H1 (cell line): ENCODE measurements around the gene FAM81A. TPM values are rescaled to one million over a fixed set of nuclear protein-coding genes. Genes with fewer than 3 reads are reported as not detected.

Experiments
- CTCF ChIA-PET: fragments of 300-600 bp; sonication (Branson Sonifier 250); formaldehyde crosslinking; loops from one replicate; lab custom pipeline; 2021; ENCODE audit not compliant: partially characterized antibody; lab: Charles Lee
- POLR2A ChIA-PET: fragments of 300-600 bp; sonication (Branson Sonifier 250); formaldehyde crosslinking; loops from one replicate; lab custom pipeline; 2021; ENCODE audit warnings: inconsistent platforms; ENCODE audit not compliant: partially characterized antibody; lab: Charles Lee
- DNase-seq, 2 experiments: peaks; one replicate each; pipeline versions ENCODE4 v3.0.0 to v3.0.0-alpha.2; 2010 to 2022; ENCODE audit warnings: low spot score in 2 of 2, low read depth in 1 of 2, mixed read lengths in 1 of 2
- FAIRE-seq: peaks from 2 replicates; lab custom pipeline; 2011; peaks lifted over from hg19 to GRCh38; lab: Jason Lieb, UNC
- H2AFZ ChIP-seq: 2 replicates; pipeline ENCODE4 v1.8.1; 2012; ENCODE audit warnings: low read length, inconsistent platforms
- H2AK5ac ChIP-seq: 2 replicates; pipeline ENCODE4 v1.6.1; 2013; ENCODE audit warnings: low read depth, low read length
- H2BK120ac ChIP-seq: replicated peaks from 2 replicates; pipeline ENCODE3; 2013; ENCODE audit warnings: low read depth, low read length, inconsistent platforms
- H2BK12ac ChIP-seq: 2 replicates; pipeline ENCODE4 v1.6.1; 2013; ENCODE audit warnings: low read depth, low read length
- H2BK15ac ChIP-seq: 2 replicates; pipeline ENCODE4 v1.6.1; 2013; ENCODE audit warnings: low read length
- H2BK20ac ChIP-seq: 2 replicates; pipeline ENCODE4 v1.6.1; 2013; ENCODE audit warnings: low read length
- H2BK5ac ChIP-seq: 2 replicates; pipeline ENCODE4 v1.6.1; 2013; ENCODE audit warnings: low read depth, low read length
- H3K14ac ChIP-seq: 2 replicates; pipeline ENCODE4 v1.6.1; 2013; ENCODE audit warnings: inconsistent platforms; ENCODE audit not compliant: insufficient read length
- H3K18ac ChIP-seq: 2 replicates; pipeline ENCODE4 v1.6.1; 2013; ENCODE audit warnings: low read length; ENCODE audit errors: extremely low read depth
- H3K23ac ChIP-seq: 2 replicates; pipeline ENCODE4 v1.6.1; 2013; ENCODE audit warnings: inconsistent platforms; ENCODE audit not compliant: insufficient read length
- H3K23me2 ChIP-seq: 2 replicates; pipeline ENCODE4 v1.6.1; 2013; ENCODE audit warnings: low read depth, low read length
- H3K27ac ChIP-seq: 2 replicates; pipeline ENCODE4 v1.6.1; 2011; ENCODE audit warnings: low read depth, low read length, inconsistent platforms
- H3K27me3 ChIP-seq, 4 experiments: replicated peaks in 1 of 4; 1 replicate in 1 of 4; 2 replicates in 3 of 4; pipeline versions ENCODE4 v1.6.1 to v1.8.1; 2011 to 2013; ENCODE audit warnings: low read length in 3 of 4, mild to moderate bottlenecking in 3 of 4, inconsistent platforms in 2 of 4, mixed read lengths in 2 of 4, moderate library complexity in 1 of 4; ENCODE audit not compliant: control insufficient read depth in 3 of 4, insufficient read depth in 3 of 4; ENCODE audit errors: extremely low read depth in 1 of 4
- H3K36me3 ChIP-seq, 4 experiments: 2 replicates each; pipeline versions ENCODE4 v1.6.1 to v1.8.1; 2011 to 2013; ENCODE audit warnings: mild to moderate bottlenecking in 4 of 4, low read length in 3 of 4, moderate library complexity in 2 of 4, control low read depth in 1 of 4, inconsistent platforms in 1 of 4; ENCODE audit not compliant: insufficient read depth in 4 of 4, control insufficient read depth in 2 of 4
- H3K4ac ChIP-seq: replicated peaks from 2 replicates; pipeline ENCODE3; 2013; ENCODE audit warnings: low read length, low read depth, mixed read lengths, inconsistent platforms; ENCODE audit not compliant: insufficient read length
- H3K4me1 ChIP-seq, 4 experiments: replicated peaks in 1 of 4; 1 replicate in 1 of 4; 2 replicates in 3 of 4; pipeline versions ENCODE4 v1.6.1 to v1.8.1; 2011 to 2013; ENCODE audit warnings: low read length in 3 of 4, inconsistent platforms in 2 of 4, mixed read lengths in 1 of 4; ENCODE audit not compliant: insufficient read depth in 4 of 4, control insufficient read depth in 3 of 4
- H3K4me2 ChIP-seq, 2 experiments: 2 replicates each; pipeline versions ENCODE4 v1.6.1 to v1.8.1; 2011 to 2013; ENCODE audit warnings: low read depth in 2 of 2, low read length in 2 of 2, control low read depth in 1 of 2, inconsistent platforms in 1 of 2, mild to moderate bottlenecking in 1 of 2; ENCODE audit not compliant: insufficient read depth in 1 of 2
- H3K4me3 ChIP-seq, 4 experiments: fragments of 200-600, 300-600 bp in 1 of 4; sonication (generic), shearing (Covaris generic), sonication (Bioruptor Twin) in 1 of 4; 2 replicates each; pipeline versions ENCODE4 v1.5.1 to v1.8.1; 2011 to 2016; ENCODE audit warnings: low read length in 4 of 4, low read depth in 3 of 4, control low read depth in 2 of 4, inconsistent platforms in 2 of 4, mild to moderate bottlenecking in 2 of 4, mixed read lengths in 1 of 4, moderate library complexity in 1 of 4; ENCODE audit not compliant: insufficient read depth in 2 of 4; ENCODE audit errors: extremely low read depth in 1 of 4
- H3K56ac ChIP-seq: replicated peaks from 2 replicates; pipeline ENCODE3; 2013; ENCODE audit warnings: low read depth, mild to moderate bottlenecking, mixed read lengths, low read length, inconsistent platforms; ENCODE audit not compliant: insufficient read length
- H3K79me1 ChIP-seq: 2 replicates; pipeline ENCODE4 v1.6.1; 2013; ENCODE audit warnings: low read depth, low read length, control low read depth
- H3K79me2 ChIP-seq, 2 experiments: 2 replicates each; pipeline versions ENCODE4 v1.6.1 to v1.8.1; 2012 to 2013; ENCODE audit warnings: low read length in 2 of 2, mild to moderate bottlenecking in 2 of 2, inconsistent platforms in 1 of 2; ENCODE audit not compliant: insufficient read depth in 2 of 2, control insufficient read depth in 1 of 2
- H3K9ac ChIP-seq, 4 experiments: replicated peaks in 1 of 4; 1 replicate in 1 of 4; 2 replicates in 3 of 4; pipeline versions ENCODE4 v1.6.1 to v1.8.1; 2011 to 2013; ENCODE audit warnings: low read depth in 3 of 4, low read length in 3 of 4, control low read depth in 2 of 4, mild to moderate bottlenecking in 2 of 4, moderate library complexity in 2 of 4, inconsistent platforms in 1 of 4; ENCODE audit errors: extremely low read depth in 1 of 4
- H3K9me3 ChIP-seq, 2 experiments: 2 replicates each; pipeline versions ENCODE4 v1.6.1 to v1.8.1; 2012 to 2013; ENCODE audit warnings: mild to moderate bottlenecking in 2 of 2, moderate library complexity in 2 of 2, control low read depth in 1 of 2, inconsistent platforms in 1 of 2, low read depth in 1 of 2, low read length in 1 of 2, mixed read lengths in 1 of 2; ENCODE audit not compliant: insufficient read depth in 2 of 2
- H4K20me1 ChIP-seq, 2 experiments: replicated peaks in 1 of 2; 2 replicates each; pipeline versions ENCODE3 to v1.8.1; 2011 to 2013; ENCODE audit warnings: inconsistent platforms in 2 of 2, low read length in 2 of 2, mild to moderate bottlenecking in 1 of 2; ENCODE audit not compliant: insufficient read depth in 2 of 2, control insufficient read depth in 1 of 2
- H4K5ac ChIP-seq: 2 replicates; pipeline ENCODE4 v1.6.1; 2013; ENCODE audit warnings: low read length, low read depth, mixed read lengths, inconsistent platforms; ENCODE audit not compliant: insufficient read length
- H4K8ac ChIP-seq: 2 replicates; pipeline ENCODE4 v1.8.0; 2013; ENCODE audit warnings: mild to moderate bottlenecking, moderate library complexity, low read length, inconsistent platforms; ENCODE audit not compliant: insufficient read depth; ENCODE audit errors: extremely low read depth
- H4K91ac ChIP-seq: replicated peaks from 2 replicates; pipeline ENCODE3; 2013; ENCODE audit warnings: low read length, mixed read lengths, inconsistent platforms; ENCODE audit not compliant: insufficient read length
- ASH2L ChIP-seq: fragments of 200-600, 300-600 bp; sonication (generic); IDR thresholded peaks from one replicate; pipeline ENCODE4 v1.7.1; 2017; ENCODE audit warnings: low read length
- GABPA ChIP-seq: IDR thresholded peaks from 2 replicates; pipeline ENCODE4 v1.6.1; 2011; ENCODE audit warnings: mild to moderate bottlenecking, low read length, moderate library complexity, borderline replicate concordance; ENCODE audit not compliant: insufficient read depth
- HDAC6 ChIP-seq: IDR thresholded peaks from one replicate; pipeline ENCODE4 v1.7.1; 2012; ENCODE audit warnings: low read depth, mild to moderate bottlenecking, inconsistent platforms, low read length, moderate library complexity
- JUN ChIP-seq: IDR thresholded peaks from 2 replicates; pipeline ENCODE4 v1.6.1; 2011; ENCODE audit warnings: low read depth, mild to moderate bottlenecking, improper control_type of control experiment, low read length
- JUND ChIP-seq: IDR thresholded peaks from 2 replicates; pipeline ENCODE4 v1.6.1; 2011; ENCODE audit warnings: mild to moderate bottlenecking, improper control_type of control experiment, low read length
- KDM1A ChIP-seq: fragments of 200-600, 300-600 bp; sonication (generic); IDR thresholded peaks from 2 replicates; pipeline ENCODE4 v1.7.1; 2016; ENCODE audit warnings: mild to moderate bottlenecking, low read length, borderline replicate concordance
- KDM4A ChIP-seq: IDR thresholded peaks from one replicate; pipeline ENCODE4 v1.7.1; 2012; ENCODE audit warnings: low read depth, mild to moderate bottlenecking, moderate library complexity, low read length, inconsistent platforms; ENCODE audit not compliant: severe bottlenecking
- NANOG ChIP-seq: IDR thresholded peaks from 2 replicates; pipeline ENCODE4 v1.6.1; 2011; ENCODE audit warnings: low read length, low read depth, mild to moderate bottlenecking, inconsistent platforms; ENCODE audit not compliant: insufficient read depth, poor library complexity, severe bottlenecking
- PHF8 ChIP-seq: fragments of 200-600 bp; sonication (generic); conservative IDR thresholded peaks from 2 replicates; pipeline ENCODE4 v1.7.1; 2012; ENCODE audit warnings: low read depth, mild to moderate bottlenecking, inconsistent platforms, low read length, moderate library complexity
- POLR2A ChIP-seq, 2 experiments: IDR thresholded peaks; 1 replicate in 1 of 2; 2 replicates in 1 of 2; pipeline ENCODE4 v1.6.1; 2011; ENCODE audit warnings: low read depth in 2 of 2, low read length in 2 of 2, mild to moderate bottlenecking in 2 of 2; ENCODE audit errors: control extremely low read depth in 1 of 2
- POU5F1 ChIP-seq: IDR thresholded peaks from 2 replicates; pipeline ENCODE4 v1.6.1; 2011; ENCODE audit warnings: low read depth, mild to moderate bottlenecking, low read length, moderate library complexity
- RFX5 ChIP-seq: IDR thresholded peaks from 2 replicates; pipeline ENCODE4 v1.6.1; 2011; ENCODE audit warnings: low read depth, low read length, improper control_type of control experiment, borderline replicate concordance
- SP2 ChIP-seq: IDR thresholded peaks from 2 replicates; pipeline ENCODE4 v1.6.1; 2012; ENCODE audit warnings: mild to moderate bottlenecking, low read length, inconsistent platforms
- TCF12 ChIP-seq: IDR thresholded peaks from 2 replicates; pipeline ENCODE4 v1.6.1; 2011; ENCODE audit warnings: low read depth, mild to moderate bottlenecking, low read length
- TEAD4 ChIP-seq: IDR thresholded peaks from 2 replicates; pipeline ENCODE4 v1.6.1; 2012; ENCODE audit warnings: low read depth, low read length, inconsistent platforms, mixed read lengths
- WGBS, 2 experiments: shearing (Covaris generic) in 1 of 2; methylation state at CpG; one replicate each; pipeline versions ENCODE4 v1.1.6 to v1.1.7; 2013 to 2015; ENCODE audit warnings: low lambda C conversion rate in 2 of 2, mixed read lengths in 2 of 2, inconsistent platforms in 1 of 2, low coverage in 1 of 2, missing lambda C conversion rate in 1 of 2; ENCODE audit not compliant: insufficient replicate concordance in 2 of 2, insufficient coverage in 1 of 2, insufficient read length in 1 of 2; ENCODE audit errors: extremely low coverage in 1 of 2, missing lambda C conversion rate in 1 of 2; 5-methylcytosine and 5-hydroxymethylcytosine counted together
- polyA plus RNA-seq, 7 experiments: library from polyadenylated mRNA; depleted of rRNA in 3 of 7; stranded (reverse) in 5 of 7; unstranded in 2 of 7; fragments of >200 nt in 5 of 7; fragments of 200-250 nt in 2 of 7; gene quantifications; 1 replicate in 5 of 7; 2 replicates in 1 of 7; 4 replicates in 1 of 7; pipeline versions ENCODE4 v1.2.1 to v1.2.3, GENCODE V29; 2011 to 2013; ENCODE audit warnings: missing spikeins in 2 of 7, mixed read lengths in 2 of 7
- total RNA-seq: library from RNA; stranded (reverse); fragmentation: NEBNext Ultra II Directional; extraction: Animal tissue kit (Norgen Biotek cat#: 25700); gene quantifications from 2 replicates; pipeline ENCODE4 v1.2.1, GENCODE V29; 2021

The FAM81A gene
- total and polyA plus RNA-seq, 2 of the 8 experiments (the other 6 are each of a cell fraction or from before 2014, with no cell fraction given): 0.56 to 3.0 TPM

DNA sequence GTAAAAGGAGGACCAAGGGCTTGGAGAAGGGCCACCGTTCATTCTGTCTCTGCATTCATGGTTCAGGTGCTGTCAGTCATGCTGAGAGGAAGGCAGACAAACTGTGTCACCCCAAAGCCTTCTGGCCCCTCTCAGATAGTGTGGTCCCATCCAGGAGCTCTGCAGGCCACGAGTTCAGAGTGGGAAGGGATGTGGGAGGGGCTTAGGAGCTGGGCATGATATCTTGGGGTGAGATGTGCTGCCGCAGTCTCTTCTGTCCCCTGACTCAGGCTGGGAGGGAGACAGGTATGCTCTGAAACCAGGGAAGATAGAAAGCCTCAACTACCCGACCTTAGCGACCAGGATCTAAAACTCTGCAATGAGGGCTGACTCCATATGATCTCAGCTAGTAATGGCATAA lies 45.7 kb upstream of the FAM81A start:
- Histone ChIP-seq H3K14ac (no peak overlapping the region), H4K5ac (no peak overlapping the region), H3K23ac (no peak overlapping the region), H3K79me1 (no peaks in the 10 kb centered on the region), H2BK20ac (no peak overlapping the region), H3K9me3 (no peaks in the 10 kb centered on the region), H3K4me1 (no peaks in the 10 kb centered on the region), H2BK12ac (no peak overlapping the region), H3K4ac (no peak overlapping the region), H2BK15ac (no peak overlapping the region), H3K18ac (no peak overlapping the region), H3K9ac (no peak overlapping the region), H3K4me3 (no peak overlapping the region), H3K4me2 (no peak overlapping the region), H3K36me3 (no peaks in the 10 kb centered on the region), H3K27me3 (no peaks in the 10 kb centered on the region), H2BK120ac (no peak overlapping the region), H2BK5ac (no peak overlapping the region), H3K27ac (no peak overlapping the region), H3K23me2 (no peaks in the 10 kb centered on the region), H3K56ac (no peak overlapping the region), H4K20me1 (no peaks in the 10 kb centered on the region), H4K91ac (no peak overlapping the region), H4K8ac (no peak overlapping the region), H2AFZ (no peak overlapping the region), H2AK5ac (no peak overlapping the region), H3K79me2 (no peaks in the 10 kb centered on the region)
- ChIA-PET CTCF (interaction anchor here (0.7 to 1.9 kb wide), 6 partner anchors 12 to 766 kb away, joined by 3 to 6 read pairs (median 3); no protein-coding TSS in a partner anchor), POLR2A (interaction anchor here (1.6 kb wide), 1 partner anchor 20 kb away, joined by 4 read pairs; the partner anchor contains the start of gene MYO1E)
- WGBS, 2 experiments: 76% methylated on average over 5 of the region's 5 CpGs; no CpG with 5 or more reads in 1 of the 2 experiments
- FAIRE-seq: no peak
- DNase-seq: no peak
- TF ChIP-seq KDM4A: no peak
- no peak for TF ChIP-seq ASH2L
- no peak for TF ChIP-seq POLR2A (IDR thresholded peaks at IDR 0.05; ENCODE audit: control extremely low read depth in 1 of 2, low read depth in 2 of 2, low read length in 2 of 2)
- TF ChIP-seq TCF12: no peak
- no peak for TF ChIP-seq NANOG
- no peak for TF ChIP-seq JUN
- no peak for TF ChIP-seq GABPA
- TF ChIP-seq PHF8: no peak
- TF ChIP-seq JUND: no peak
- no peak for TF ChIP-seq KDM1A
- TF ChIP-seq TEAD4: no peak
- TF ChIP-seq POU5F1: no peak
- no peak for TF ChIP-seq RFX5
- TF ChIP-seq HDAC6: no peak
- no peak for TF ChIP-seq SP2
